Common myeloid progenitor, CD34-positive (primary cell): ENCODE results near the gene GPATCH8.
A peak's percentile ranks its signal among the peaks of the same experiment; 100 is the strongest.

Source experiments
- CTCF ChIA-PET: fragments of 350-600 bp; sonication (Branson Sonifier 250); formaldehyde crosslinking; loops from one replicate; lab custom pipeline; 2021; ENCODE audit warnings: antibody characterized with exemption; lab: Charles Lee
- POLR2A ChIA-PET: fragments of 350-600 bp; sonication (Branson Sonifier 250); formaldehyde crosslinking; loops from one replicate; lab custom pipeline; 2021; ENCODE audit warnings: antibody characterized with exemption; lab: Charles Lee
- DNase-seq, 3 donors: peaks; one replicate each; pipeline versions ENCODE4 v3.0.0 to v3.0.0-alpha.2; 2013
- H3K27ac ChIP-seq, 2 experiments: 1 replicate in 1 of 2; 2 replicates in 1 of 2; pipeline ENCODE4 v1.7.0; 2013; ENCODE audit warnings: inconsistent platforms in 2 of 2, low read length in 2 of 2, mild to moderate bottlenecking in 2 of 2, low read depth in 1 of 2, moderate library complexity in 1 of 2; ENCODE audit not compliant: severe bottlenecking in 2 of 2, insufficient read depth in 1 of 2, poor library complexity in 1 of 2
- H3K27me3 ChIP-seq, 5 experiments: replicated peaks in 2 of 5; 1 replicate in 3 of 5; 2 replicates in 2 of 5; pipeline versions ENCODE4 v1.6.1 to v1.7.0; 2013; ENCODE audit warnings: low read length in 4 of 5, mild to moderate bottlenecking in 2 of 5, moderate library complexity in 2 of 5, inconsistent platforms in 1 of 5; ENCODE audit not compliant: insufficient read depth in 5 of 5, control insufficient read depth in 4 of 5
- H3K36me3 ChIP-seq, 4 experiments: 1 replicate in 2 of 4; 2 replicates in 2 of 4; pipeline versions ENCODE4 v1.6.1 to v1.7.0; 2013; ENCODE audit warnings: low read length in 3 of 4, control low read depth in 1 of 4, mild to moderate bottlenecking in 1 of 4; ENCODE audit not compliant: control insufficient read depth in 4 of 4, insufficient read depth in 4 of 4
- H3K4me1 ChIP-seq, 4 experiments: 1 replicate in 3 of 4; 2 replicates in 1 of 4; pipeline versions ENCODE4 v1.6.1 to v1.7.1; 2013; ENCODE audit warnings: low read length in 3 of 4, mild to moderate bottlenecking in 3 of 4, control low read depth in 1 of 4, inconsistent platforms in 1 of 4, moderate library complexity in 1 of 4; ENCODE audit not compliant: control insufficient read depth in 4 of 4, insufficient read depth in 4 of 4; ENCODE audit errors: control extremely low read depth in 1 of 4
- H3K4me3 ChIP-seq, 7 experiments: 1 replicate in 4 of 7; 2 replicates in 3 of 7; pipeline versions ENCODE4 v1.5.1 to v1.7.0; 2013; ENCODE audit warnings: mild to moderate bottlenecking in 7 of 7, low read length in 6 of 7, moderate library complexity in 6 of 7, inconsistent platforms in 2 of 7, low read depth in 2 of 7, control low read depth in 1 of 7; ENCODE audit not compliant: insufficient read depth in 4 of 7, control insufficient read depth in 1 of 7; ENCODE audit errors: extremely low read depth in 1 of 7
- H3K9me3 ChIP-seq, 5 experiments: 1 replicate in 4 of 5; 2 replicates in 1 of 5; pipeline versions ENCODE4 v1.6.1 to v1.7.1; 2013; ENCODE audit warnings: low read length in 4 of 5, mild to moderate bottlenecking in 2 of 5, inconsistent platforms in 1 of 5, low read depth in 1 of 5, moderate library complexity in 1 of 5; ENCODE audit not compliant: control insufficient read depth in 4 of 5, insufficient read depth in 2 of 5; ENCODE audit errors: control extremely low read depth in 1 of 5
- WGBS: methylation state at CpG from one replicate; pipeline ENCODE4 v1.1.5; 2013; ENCODE audit not compliant: insufficient coverage; 5-methylcytosine and 5-hydroxymethylcytosine counted together

The GPATCH8 gene

GRCh38 chr17:44492706-44493272 is 10.4 kb downstream of the GPATCH8 start:
- Histone ChIP-seq H3K9me3 (no peaks in the 10 kb centered on the region), H3K27ac (no peak overlapping the region), H3K4me1 (no peaks in the 10 kb centered on the region), H3K4me3 (no peak overlapping the region), H3K27me3 (no peaks in the 10 kb centered on the region), H3K36me3 (peaks cover 0 to 11% (median 3%) of the 10 kb centered on the region in 4 experiments)
- WGBS = no CpG with 5 or more reads among the region's 2 CpGs
- POLR2A ChIA-PET = no interaction called here
- no peak for DNase-seq
- CTCF ChIA-PET = no interaction called here

- no peak for DNase-seq
- Histone ChIP-seq H3K36me3 (peaks cover 0 to 11% (median 3%) of the 10 kb centered on the region in 4 experiments), H3K4me1 (peaks cover 0 to 4% (median 0%) of the 10 kb centered on the region in 4 experiments), H3K27me3 (no peaks in the 10 kb centered on the region), H3K27ac (no peak overlapping the region), H3K9me3 (no peaks in the 10 kb centered on the region), H3K4me3 (no peak overlapping the region)
- WGBS = 94% methylated on average over 5 of the region's 6 CpGs
- CTCF ChIA-PET = no interaction called here
- POLR2A ChIA-PET = no interaction called here
These were observed 13.6 kb downstream of the GPATCH8 start for GRCh38 chr17:44489581-44489980.

- Histone ChIP-seq H3K27ac (no peak overlapping the region), H3K4me3 (no peak overlapping the region), H3K4me1 (peaks cover 0 to 4% (median 0%) of the 10 kb centered on the region in 4 experiments), H3K27me3 (no peaks in the 10 kb centered on the region), H3K9me3 (no peaks in the 10 kb centered on the region), H3K36me3 (peaks cover 0 to 11% (median 3%) of the 10 kb centered on the region in 4 experiments)
- ChIA-PET CTCF (interaction anchor here (1.1 to 2.7 kb wide), 2 partner anchors 9 to 25 kb away, joined by 3 to 9 read pairs; no protein-coding TSS in a partner anchor), POLR2A (no interaction called here)
- WGBS = 100% methylated on average over 1 of the region's 2 CpGs
- DNase-seq = no peak
These were observed 16.0 kb downstream of the GPATCH8 start for GRCh38 chr17:44487170-44487569.

GRCh38 chr17:44473367-44473766 is 29.8 kb downstream of the GPATCH8 start:
- ChIA-PET POLR2A (no interaction called here), CTCF (no interaction called here)
- no peak for DNase-seq

GRCh38 chr17:44469676-44470075 is 33.5 kb downstream of the GPATCH8 start:
- no peaks in the 10 kb centered on the region for H3K27me3 ChIP-seq
- ChIA-PET POLR2A (no interaction called here), CTCF (interaction anchor here (0.7 kb wide), 1 partner anchor 9 kb away, joined by 4 read pairs; no protein-coding TSS in a partner anchor)
- H3K36me3 ChIP-seq = peaks cover 3 to 11% (median 8%) of the 10 kb centered on the region in 4 experiments
- H3K27ac ChIP-seq = no peak overlapping the region
- WGBS = 100% methylated on average over 1 of the region's 2 CpGs
- H3K9me3 ChIP-seq = no peaks in the 10 kb centered on the region
- no peak overlapping the region for H3K4me3 ChIP-seq
- H3K4me1 ChIP-seq = peaks cover 0 to 3% (median under 1%) of the 10 kb centered on the region in 4 experiments
- DNase-seq = no peak

More at GRCh38 chr17:44473367-44473766, 29.8 kb downstream of the GPATCH8 start:
- Histone ChIP-seq H3K4me3 (no peak overlapping the region), H3K9me3 (no peaks in the 10 kb centered on the region), H3K4me1 (no peaks in the 10 kb centered on the region), H3K27me3 (no peaks in the 10 kb centered on the region), H3K36me3 (peaks cover 0 to 10% (median 7%) of the 10 kb centered on the region in 4 experiments), H3K27ac (no peak overlapping the region)
- 98% methylated on average over 4 of the region's 6 CpGs for WGBS

GRCh38 chr17:44467108-44467507 is 36.1 kb downstream of the GPATCH8 start:
- peaks cover 0 to 3% (median under 1%) of the 10 kb centered on the region in 4 experiments for H3K4me1 ChIP-seq
- CTCF ChIA-PET = no interaction called here
- H3K4me3 ChIP-seq = no peak overlapping the region
- no peak overlapping the region for H3K27ac ChIP-seq
- WGBS = no CpG with 5 or more reads among the region's 3 CpGs
- POLR2A ChIA-PET = no interaction called here
- H3K36me3 ChIP-seq = peaks cover 6 to 17% (median 8%) of the 10 kb centered on the region in 4 experiments
- peak in 1 of 3 donors; percentile 10 for DNase-seq
- H3K9me3 ChIP-seq = no peaks in the 10 kb centered on the region
- no peaks in the 10 kb centered on the region for H3K27me3 ChIP-seq

GRCh38 chr17:44466339-44466738 is 36.9 kb downstream of the GPATCH8 start:
- Histone ChIP-seq H3K4me1 (peaks cover 0 to 3% (median under 1%) of the 10 kb centered on the region in 4 experiments), H3K27me3 (no peaks in the 10 kb centered on the region), H3K27ac (no peak overlapping the region), H3K9me3 (no peaks in the 10 kb centered on the region), H3K36me3 (peaks cover 6 to 16% (median 9%) of the 10 kb centered on the region in 4 experiments), H3K4me3 (no peak overlapping the region)
- DNase-seq = no peak
- POLR2A ChIA-PET = no interaction called here
- CTCF ChIA-PET = no interaction called here
